ENCODE measurements around the gene MAPK13.
"Not testable (repeated sequence)": the region's sequence is repeated elsewhere in the genome, so short reads cannot be mapped to it uniquely, and the experiment has no call there.

DNA sequence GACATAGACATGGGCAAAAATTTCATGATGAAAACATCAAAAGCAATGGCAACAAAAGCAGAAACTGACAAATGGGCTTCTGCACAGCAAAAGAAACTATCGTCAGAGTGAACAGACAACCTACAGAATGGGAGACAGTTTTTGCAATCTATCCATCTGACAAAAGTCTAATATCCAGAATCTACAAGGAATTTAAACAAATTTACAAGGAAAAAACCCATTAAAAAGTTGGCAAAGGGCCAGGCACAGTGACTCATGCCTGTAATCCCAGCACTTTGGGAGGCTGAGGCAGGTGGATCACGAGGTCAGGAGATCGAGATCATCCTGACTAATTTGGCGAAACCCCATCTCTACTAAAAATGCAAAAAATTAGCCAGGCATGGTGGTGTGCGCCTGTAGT, 42.1 kb upstream of the MAPK13 start:
- TF ChIP-seq, protein P1, sequence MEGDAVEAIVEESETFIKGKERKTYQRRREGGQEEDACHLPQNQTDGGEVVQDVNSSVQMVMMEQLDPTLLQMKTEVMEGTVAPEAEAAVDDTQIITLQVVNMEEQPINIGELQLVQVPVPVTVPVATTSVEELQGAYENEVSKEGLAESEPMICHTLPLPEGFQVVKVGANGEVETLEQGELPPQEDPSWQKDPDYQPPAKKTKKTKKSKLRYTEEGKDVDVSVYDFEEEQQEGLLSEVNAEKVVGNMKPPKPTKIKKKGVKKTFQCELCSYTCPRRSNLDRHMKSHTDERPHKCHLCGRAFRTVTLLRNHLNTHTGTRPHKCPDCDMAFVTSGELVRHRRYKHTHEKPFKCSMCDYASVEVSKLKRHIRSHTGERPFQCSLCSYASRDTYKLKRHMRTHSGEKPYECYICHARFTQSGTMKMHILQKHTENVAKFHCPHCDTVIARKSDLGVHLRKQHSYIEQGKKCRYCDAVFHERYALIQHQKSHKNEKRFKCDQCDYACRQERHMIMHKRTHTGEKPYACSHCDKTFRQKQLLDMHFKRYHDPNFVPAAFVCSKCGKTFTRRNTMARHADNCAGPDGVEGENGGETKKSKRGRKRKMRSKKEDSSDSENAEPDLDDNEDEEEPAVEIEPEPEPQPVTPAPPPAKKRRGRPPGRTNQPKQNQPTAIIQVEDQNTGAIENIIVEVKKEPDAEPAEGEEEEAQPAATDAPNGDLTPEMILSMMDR (IDR thresholded peaks at IDR 0.05; ENCODE audit: insufficient read depth, low read length), result not testable (repeated sequence)
- TF ChIP-seq POLR2AphosphoS5 (IDR thresholded peaks at IDR 0.05; ENCODE audit: low read depth), result not testable (repeated sequence)
- TF ChIP-seq, protein P2, sequence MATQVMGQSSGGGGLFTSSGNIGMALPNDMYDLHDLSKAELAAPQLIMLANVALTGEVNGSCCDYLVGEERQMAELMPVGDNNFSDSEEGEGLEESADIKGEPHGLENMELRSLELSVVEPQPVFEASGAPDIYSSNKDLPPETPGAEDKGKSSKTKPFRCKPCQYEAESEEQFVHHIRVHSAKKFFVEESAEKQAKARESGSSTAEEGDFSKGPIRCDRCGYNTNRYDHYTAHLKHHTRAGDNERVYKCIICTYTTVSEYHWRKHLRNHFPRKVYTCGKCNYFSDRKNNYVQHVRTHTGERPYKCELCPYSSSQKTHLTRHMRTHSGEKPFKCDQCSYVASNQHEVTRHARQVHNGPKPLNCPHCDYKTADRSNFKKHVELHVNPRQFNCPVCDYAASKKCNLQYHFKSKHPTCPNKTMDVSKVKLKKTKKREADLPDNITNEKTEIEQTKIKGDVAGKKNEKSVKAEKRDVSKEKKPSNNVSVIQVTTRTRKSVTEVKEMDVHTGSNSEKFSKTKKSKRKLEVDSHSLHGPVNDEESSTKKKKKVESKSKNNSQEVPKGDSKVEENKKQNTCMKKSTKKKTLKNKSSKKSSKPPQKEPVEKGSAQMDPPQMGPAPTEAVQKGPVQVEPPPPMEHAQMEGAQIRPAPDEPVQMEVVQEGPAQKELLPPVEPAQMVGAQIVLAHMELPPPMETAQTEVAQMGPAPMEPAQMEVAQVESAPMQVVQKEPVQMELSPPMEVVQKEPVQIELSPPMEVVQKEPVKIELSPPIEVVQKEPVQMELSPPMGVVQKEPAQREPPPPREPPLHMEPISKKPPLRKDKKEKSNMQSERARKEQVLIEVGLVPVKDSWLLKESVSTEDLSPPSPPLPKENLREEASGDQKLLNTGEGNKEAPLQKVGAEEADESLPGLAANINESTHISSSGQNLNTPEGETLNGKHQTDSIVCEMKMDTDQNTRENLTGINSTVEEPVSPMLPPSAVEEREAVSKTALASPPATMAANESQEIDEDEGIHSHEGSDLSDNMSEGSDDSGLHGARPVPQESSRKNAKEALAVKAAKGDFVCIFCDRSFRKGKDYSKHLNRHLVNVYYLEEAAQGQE (IDR thresholded peaks at IDR 0.05; ENCODE audit: insufficient replicate concordance, low read depth), result not testable (repeated sequence)

Data from HL-60 (cell line).